Right cardiac atrium (tissue), 5 donors: ENCODE results near the gene TAS1R1. TPM values are rescaled to one million over a fixed set of nuclear protein-coding genes. Genes with fewer than 3 reads are reported as not detected.

ENCODE experiments used
- ATAC-seq, 2 donors: fragments of 200-7000 bp; cut with Tn5 transposase; one replicate each; pipeline versions ENCODE4 v1.8.0 to v1.9.1; 2020; ENCODE audit warnings: moderate library complexity in 2 of 2, mild to moderate bottlenecking in 1 of 2
- DNase-seq, 3 donors: peaks; one replicate each; pipeline ENCODE4 v3.0.0-alpha.2; 2020
- H3K27ac ChIP-seq: one replicate; pipeline ENCODE4 v1.5.1; 2013; ENCODE audit warnings: mild to moderate bottlenecking, low read length, control low read depth, moderate library complexity
- H3K27me3 ChIP-seq: one replicate; pipeline ENCODE4 v1.6.1; 2013; ENCODE audit not compliant: control insufficient read depth, insufficient read depth
- H3K4me1 ChIP-seq: one replicate; pipeline ENCODE4 v1.6.1; 2013; ENCODE audit warnings: low read length; ENCODE audit not compliant: control insufficient read depth, insufficient read depth
- H3K4me3 ChIP-seq: one replicate; pipeline ENCODE4 v1.5.1; 2013; ENCODE audit warnings: low read length, control low read depth
- H3K9me3 ChIP-seq: one replicate; pipeline ENCODE4 v1.6.1; 2013; ENCODE audit warnings: low read length; ENCODE audit not compliant: control insufficient read depth
- WGBS: extraction: QIAGEN DNeasy Blood & Tissue Kit; methylation state at CpG from one replicate; pipeline ENCODE4 v1.1.7; 2013; 5-methylcytosine and 5-hydroxymethylcytosine counted together
- intact Hi-C, 4 donors: fragments of 100-400 bp; cut with DNase I; formaldehyde crosslinking; loops; one replicate each; pipeline versions ENCODE4 v1.11.0 to v1.14.0; 2022 to 2023
- polyA plus RNA-seq: library from polyadenylated mRNA; stranded (reverse); fragments of 200-250 nt; gene quantifications from one replicate; pipeline ENCODE4 v1.2.3, GENCODE V29; 2013
- total RNA-seq, 4 donors: library from RNA; stranded (reverse); fragmentation: NEBNext Ultra II Directional; extraction: Animal tissue kit (Norgen Biotek cat#: 25700); gene quantifications; one replicate each; pipeline ENCODE4 v1.2.1, GENCODE V29; 2021
- donor health status: healthy with polysubstance abuse.
- donor health status: DM: no; HTN: yes; CAD: no.
- donor health status: DM: no; HTN: no; CAD: no.
- donor health status: DM: no; HTN: yes; CAD: no; lungs with severe emphysema.
- donor health status: DM: yes; HTN: yes; CAD: no.

TAS1R1 gene
- total and polyA plus RNA-seq, 5 donors, result not detected

GRCh38 chr1:6510493-6510892 is 44.6 kb upstream of the TAS1R1 start:
- H3K4me3 ChIP-seq, result no peak overlapping the region
- no peak for ATAC-seq
- DNase-seq, result peak in 1 of 3 donors; percentile 15
- H3K27ac ChIP-seq, result no peak overlapping the region
- intact Hi-C loops, result no loop called here
- WGBS, result 81% methylated on average over 6 of the region's 6 CpGs
- H3K4me1 ChIP-seq, result no peaks in the 10 kb centered on the region
- no peaks in the 10 kb centered on the region for H3K9me3 ChIP-seq
- no peaks in the 10 kb centered on the region for H3K27me3 ChIP-seq

DNA sequence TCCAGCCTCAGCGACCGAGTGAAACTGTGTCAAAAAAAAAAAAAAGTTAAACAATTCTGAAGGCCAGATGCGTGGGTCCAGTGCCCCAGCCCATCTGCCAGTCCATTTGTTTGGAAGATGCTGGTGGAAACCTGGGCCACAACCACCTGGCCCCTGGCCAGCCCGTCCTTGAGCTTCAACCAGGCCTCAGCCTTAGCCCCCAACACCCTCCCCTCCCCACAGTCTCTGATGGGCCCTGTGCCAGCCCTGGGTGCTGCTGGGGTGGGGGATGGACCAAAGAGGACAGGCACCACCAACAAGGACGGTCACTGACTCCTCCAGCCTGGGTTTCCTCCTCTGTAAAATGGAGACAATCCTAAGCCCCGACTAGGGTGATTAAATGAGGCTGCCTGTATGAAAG is 44.1 kb upstream of the TAS1R1 start:
- Histone ChIP-seq H3K4me1 (peaks cover 2% of the 10 kb centered on the region), H3K27ac (no peak overlapping the region), H3K9me3 (no peaks in the 10 kb centered on the region), H3K27me3 (no peaks in the 10 kb centered on the region), H3K4me3 (no peak overlapping the region)
- peak in 1 of 3 donors; percentile 42 for DNase-seq
- 81% methylated on average over 6 of the region's 6 CpGs for WGBS
- no peak for ATAC-seq
- intact Hi-C loops, result no loop called here

DNA sequence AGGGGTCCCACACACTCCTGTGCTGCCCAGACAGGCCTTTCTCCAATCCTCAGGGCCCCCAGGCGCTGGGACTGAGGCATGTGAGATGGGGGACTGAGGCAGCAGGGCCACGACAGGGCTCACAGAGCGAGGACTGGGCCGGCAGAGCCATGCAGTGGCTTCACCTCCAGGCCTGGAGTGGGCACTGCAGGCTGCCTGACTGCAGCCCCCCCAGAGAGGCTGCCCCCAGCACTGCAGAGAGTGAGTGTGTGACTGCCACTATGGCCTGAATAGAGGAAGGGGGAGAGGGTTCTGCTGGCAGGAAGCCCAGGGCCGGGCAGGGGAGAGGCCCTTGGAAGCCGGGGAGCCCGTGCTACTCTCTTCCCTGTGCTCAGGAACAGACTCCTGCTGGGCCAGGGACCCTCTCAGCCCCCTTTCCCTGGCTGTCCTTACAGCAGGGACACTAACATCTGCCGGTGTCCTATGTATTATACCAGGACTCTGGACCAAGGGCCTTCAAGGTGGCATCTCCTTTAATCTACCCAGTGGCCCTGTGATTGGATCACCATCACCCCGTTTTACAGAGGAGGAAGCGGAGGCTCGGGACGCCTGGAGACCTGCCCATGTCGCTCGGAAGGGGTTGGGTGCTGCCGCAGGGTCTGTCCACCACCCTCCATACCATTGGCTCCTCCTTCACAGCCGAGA is 43.4 kb upstream of the TAS1R1 start:
- peak in 1 of 3 donors; percentile 40 for DNase-seq
- ATAC-seq, result no peak
- no peak overlapping the region for H3K27ac ChIP-seq
- 82% methylated on average over 16 of the region's 16 CpGs for WGBS
- no peaks in the 10 kb centered on the region for H3K9me3 ChIP-seq
- H3K27me3 ChIP-seq, result no peaks in the 10 kb centered on the region
- peaks cover 2% of the 10 kb centered on the region for H3K4me1 ChIP-seq
- intact Hi-C loops, result no loop called here
- no peak overlapping the region for H3K4me3 ChIP-seq

DNA sequence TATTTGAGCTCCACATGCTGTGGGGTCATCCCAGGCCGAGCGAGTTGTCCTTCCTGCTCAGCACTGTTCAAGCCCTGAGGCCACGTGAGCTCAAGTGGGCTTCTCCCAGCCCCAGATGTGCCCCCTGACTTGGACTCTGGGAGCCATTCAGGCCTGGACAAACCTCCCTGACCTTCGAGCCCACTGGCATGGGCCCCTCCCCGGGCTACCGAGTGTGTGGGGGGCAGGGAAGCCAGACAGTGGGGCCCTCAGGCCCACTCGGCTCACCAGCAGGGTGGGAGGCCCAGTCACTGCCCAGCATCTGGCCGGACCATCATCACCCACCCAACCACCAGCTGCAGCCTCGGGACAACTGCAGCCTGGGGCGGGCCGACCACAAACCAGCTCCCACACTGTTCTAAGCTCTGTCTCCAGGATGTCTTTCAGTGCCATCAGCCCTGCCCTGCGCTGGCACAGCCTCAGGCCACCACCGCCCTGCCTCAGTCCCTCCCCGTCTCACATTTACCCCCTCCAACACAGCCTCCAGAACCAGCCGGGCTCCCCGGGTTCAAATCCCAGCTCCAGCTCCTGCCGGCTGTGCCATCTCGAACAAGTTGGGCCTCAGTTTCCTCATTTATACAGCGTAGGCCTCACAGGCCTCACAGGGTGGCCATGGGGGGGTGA is 42.7 kb upstream of the TAS1R1 start:
- no peak overlapping the region for H3K27ac ChIP-seq
- intact Hi-C loops, result no loop called here
- DNase-seq (no peak), ATAC-seq (no peak)
- no peaks in the 10 kb centered on the region for H3K9me3 ChIP-seq
- 90% methylated on average over 19 of the region's 19 CpGs for WGBS
- no peak overlapping the region for H3K4me3 ChIP-seq
- peaks cover 2% of the 10 kb centered on the region for H3K4me1 ChIP-seq
- no peaks in the 10 kb centered on the region for H3K27me3 ChIP-seq

- H3K27ac ChIP-seq, result no peak overlapping the region
- no peak for DNase-seq
These were observed 42.2 kb upstream of the TAS1R1 start for GRCh38 chr1:6512908-6513280.

GRCh38 chr1:6513320-6513801 is 41.7 kb upstream of the TAS1R1 start:
- no peak overlapping the region for H3K4me3 ChIP-seq
- DNase-seq (peak in 1 of 3 donors; percentile 73), ATAC-seq (no peak)
- peaks cover 2% of the 10 kb centered on the region for H3K4me1 ChIP-seq
- H3K27me3 ChIP-seq, result no peaks in the 10 kb centered on the region
- WGBS, result 65% methylated on average over 9 of the region's 9 CpGs
- intact Hi-C loops, result no loop called here
- no peak overlapping the region for H3K27ac ChIP-seq
- H3K9me3 ChIP-seq, result no peaks in the 10 kb centered on the region

More at GRCh38 chr1:6512908-6513280, 42.2 kb upstream of the TAS1R1 start:
- intact Hi-C loops, result no loop called here
- peaks cover 2% of the 10 kb centered on the region for H3K4me1 ChIP-seq
- 75% methylated on average over 8 of the region's 8 CpGs for WGBS
- H3K9me3 ChIP-seq, result no peaks in the 10 kb centered on the region
- H3K4me3 ChIP-seq, result no peak overlapping the region
- ATAC-seq, result no peak
- H3K27me3 ChIP-seq, result no peaks in the 10 kb centered on the region

GRCh38 chr1:6515771-6516170 is 39.3 kb upstream of the TAS1R1 start:
- 70% methylated on average over 4 of the region's 4 CpGs for WGBS
- Histone ChIP-seq H3K4me3 (no peak overlapping the region), H3K27me3 (no peaks in the 10 kb centered on the region), H3K9me3 (no peaks in the 10 kb centered on the region), H3K27ac (no peak overlapping the region), H3K4me1 (peaks cover 7% of the 10 kb centered on the region)
- intact Hi-C loops, result no loop called here
- DNase-seq (no peak), ATAC-seq (peak in 1 of 2 donors; percentile 10)

GRCh38 chr1:6517435-6517851 is 37.7 kb upstream of the TAS1R1 start:
- Histone ChIP-seq H3K9me3 (no peaks in the 10 kb centered on the region), H3K4me1 (peaks cover 7% of the 10 kb centered on the region), H3K4me3 (no peak overlapping the region), H3K27ac (no peak overlapping the region), H3K27me3 (no peaks in the 10 kb centered on the region)
- 47% methylated on average over 8 of the region's 8 CpGs for WGBS
- ATAC-seq (no peak), DNase-seq (no peak)
- intact Hi-C loops, result no loop called here

- Histone ChIP-seq H3K4me3 (no peak overlapping the region), H3K9me3 (no peaks in the 10 kb centered on the region), H3K27me3 (no peaks in the 10 kb centered on the region), H3K27ac (no peak overlapping the region), H3K4me1 (peaks cover 7% of the 10 kb centered on the region)
- ATAC-seq (peak; percentile 46 to 65), DNase-seq (peak in 2 of 3 donors; percentile 77 to 83)
- intact Hi-C loops, result no loop called here
- 59% methylated on average over 11 of the region's 11 CpGs for WGBS
These were observed 35.6 kb upstream of the TAS1R1 start for GRCh38 chr1:6519491-6519934.

DNA sequence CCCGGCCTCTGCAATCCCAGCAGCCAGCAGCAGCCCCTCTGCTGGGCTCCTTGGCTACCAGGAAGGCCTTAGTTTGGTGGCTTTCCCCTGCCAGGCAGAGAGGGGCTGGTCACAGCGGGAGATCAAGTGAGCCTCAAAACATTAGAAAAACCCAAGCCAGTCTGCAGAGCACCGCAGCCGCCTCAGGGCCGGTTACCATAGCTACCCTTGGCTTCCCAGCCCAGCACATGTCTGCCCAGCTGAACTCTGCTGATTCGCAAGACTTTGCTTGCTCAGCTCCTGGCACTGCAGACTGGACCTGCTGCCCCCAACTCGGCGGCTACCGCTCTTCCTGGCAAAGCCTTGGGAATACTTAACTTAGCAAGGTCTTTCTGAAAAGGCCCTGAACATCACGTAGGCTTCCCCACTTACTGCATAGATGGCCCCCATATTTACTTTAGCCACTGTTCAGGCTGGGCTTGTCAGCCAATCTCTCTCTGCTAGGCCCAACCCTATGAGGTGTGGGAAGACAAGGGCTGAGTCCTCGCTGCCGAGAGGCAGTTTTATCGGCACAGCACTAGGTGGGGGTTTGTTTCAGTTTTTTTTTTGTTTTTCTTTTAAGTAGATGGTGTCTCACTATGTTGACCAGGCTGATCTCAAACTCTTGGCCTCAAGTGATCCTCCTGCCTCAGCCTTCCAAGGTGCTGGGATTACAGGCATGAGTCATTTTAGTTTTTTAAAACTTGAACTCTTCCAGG is 35.0 kb upstream of the TAS1R1 start:
- intact Hi-C loops, result no loop called here
- Histone ChIP-seq H3K4me1 (peaks cover 7% of the 10 kb centered on the region), H3K27me3 (no peaks in the 10 kb centered on the region), H3K9me3 (no peaks in the 10 kb centered on the region), H3K27ac (no peak overlapping the region), H3K4me3 (no peak overlapping the region)
- DNase-seq (peak in 2 of 3 donors; percentile 76 to 82), ATAC-seq (peak; percentile 76 to 87)
- WGBS, result 21% methylated on average over 13 of the region's 13 CpGs

- no peaks in the 10 kb centered on the region for H3K27me3 ChIP-seq
- intact Hi-C loops, result no loop called here
- no peak for DNase-seq
- 79% methylated on average over 5 of the region's 5 CpGs for WGBS
- peaks cover 5% of the 10 kb centered on the region for H3K4me1 ChIP-seq
- no peaks in the 10 kb centered on the region for H3K9me3 ChIP-seq
- H3K27ac ChIP-seq, result no peak overlapping the region
- ATAC-seq, result no peak
- H3K4me3 ChIP-seq, result no peak overlapping the region
These were observed 33.6 kb upstream of the TAS1R1 start for GRCh38 chr1:6521536-6521935.
